IMR-90 (cell line): ENCODE data around the gene LYPD6B. TPM values are rescaled to one million over a fixed set of nuclear protein-coding genes. Genes with fewer than 3 reads are reported as not detected.

Experiments
- ATAC-seq: fragments of 200-7000 bp; cut with Tn5 transposase; 2 replicates; pipeline ENCODE4 v1.9.1; 2020; ENCODE audit warnings: low read depth, mild to moderate bottlenecking, moderate library complexity
- BruUV-seq: library from RNA; stranded (reverse); fragments of 400-500 nt; replicated peaks from 2 replicates; lab custom pipeline; 2021; lab: Mats Ljungman, UMichigan
- CTCF ChIA-PET: fragments of 300-600 bp; formaldehyde crosslinking; extraction: SDS; loops from one replicate; lab custom pipeline; 2021; ENCODE audit warnings: antibody characterized with exemption; lab: Yijun Ruan, JAX
- POLR2A ChIA-PET: fragments of 300-600 bp; sonication (Branson Sonifier 250); formaldehyde crosslinking; loops from one replicate; lab custom pipeline; 2022; ENCODE audit warnings: antibody characterized with exemption; ENCODE audit not compliant: unreplicated experiment; lab: Charles Lee
- DNase-seq: peaks from one replicate; pipeline ENCODE4 v3.0.0; 2013
- H2AFZ ChIP-seq: replicated peaks from 2 replicates; pipeline ENCODE3; 2013; ENCODE audit warnings: low read length, mild to moderate bottlenecking; ENCODE audit not compliant: poor library complexity
- H2AK5ac ChIP-seq: 2 replicates; pipeline ENCODE4 v1.6.1; 2013; ENCODE audit warnings: low read depth, low read length, inconsistent platforms
- H2AK9ac ChIP-seq: replicated peaks from 2 replicates; pipeline ENCODE3; 2013; ENCODE audit warnings: mild to moderate bottlenecking, low read depth, low read length, moderate library complexity; ENCODE audit not compliant: poor library complexity
- H2BK120ac ChIP-seq: 2 replicates; pipeline ENCODE4 v1.6.1; 2013; ENCODE audit warnings: low read depth, low read length, inconsistent platforms
- H2BK15ac ChIP-seq: 3 replicates; pipeline ENCODE4 v1.6.1; 2013; ENCODE audit warnings: low read depth, low read length, inconsistent platforms
- H2BK20ac ChIP-seq: 2 replicates; pipeline ENCODE4 v1.6.1; 2013; ENCODE audit warnings: low read depth, mild to moderate bottlenecking, inconsistent platforms, low read length, moderate library complexity
- H2BK5ac ChIP-seq: 2 replicates; pipeline ENCODE4 v1.6.1; 2013; ENCODE audit warnings: mild to moderate bottlenecking, low read depth, low read length, inconsistent platforms; ENCODE audit not compliant: poor library complexity, severe bottlenecking
- H3K14ac ChIP-seq: replicated peaks from 2 replicates; pipeline ENCODE4 v1.6.1; 2013; ENCODE audit warnings: low read depth, low read length, inconsistent platforms
- H3K18ac ChIP-seq: 2 replicates; pipeline ENCODE4 v1.6.1; 2013; ENCODE audit warnings: low read depth, low read length, control low read depth
- H3K23ac ChIP-seq: 2 replicates; pipeline ENCODE4 v1.6.1; 2013; ENCODE audit warnings: low read depth, low read length, inconsistent platforms
- H3K27ac ChIP-seq: 2 replicates; pipeline ENCODE4 v1.5.1; 2013; ENCODE audit warnings: mild to moderate bottlenecking, control low read depth, low read length; ENCODE audit not compliant: insufficient read depth
- H3K27me3 ChIP-seq: 2 replicates; pipeline ENCODE4 v1.6.1; 2013; ENCODE audit warnings: low read length; ENCODE audit not compliant: control insufficient read depth, insufficient read depth
- H3K36me3 ChIP-seq: 2 replicates; pipeline ENCODE4 v1.6.1; 2013; ENCODE audit warnings: low read length, mixed read lengths; ENCODE audit not compliant: control insufficient read depth, insufficient read depth
- H3K4ac ChIP-seq: 2 replicates; pipeline ENCODE4 v1.6.1; 2013; ENCODE audit warnings: low read depth, low read length, inconsistent platforms
- H3K4me1 ChIP-seq: 2 replicates; pipeline ENCODE4 v1.6.1; 2013; ENCODE audit warnings: low read length, mixed read lengths; ENCODE audit not compliant: control insufficient read depth, insufficient read depth
- H3K4me2 ChIP-seq: 2 replicates; pipeline ENCODE4 v1.6.1; 2013; ENCODE audit warnings: low read depth, mild to moderate bottlenecking, control low read depth, low read length, moderate library complexity
- H3K4me3 ChIP-seq: 2 replicates; pipeline ENCODE4 v1.5.1; 2013; ENCODE audit warnings: low read depth, mild to moderate bottlenecking, control low read depth, low read length, moderate library complexity; ENCODE audit not compliant: insufficient read depth
- H3K56ac ChIP-seq: 2 replicates; pipeline ENCODE4 v1.6.1; 2013; ENCODE audit warnings: low read length, inconsistent platforms; ENCODE audit not compliant: insufficient read depth; ENCODE audit errors: extremely low read depth
- H3K79me1 ChIP-seq, 2 experiments: 2 replicates each; pipeline ENCODE4 v1.6.1; 2013; ENCODE audit warnings: low read length in 2 of 2, inconsistent platforms in 1 of 2, low read depth in 1 of 2
- H3K9ac ChIP-seq: 2 replicates; pipeline ENCODE4 v1.6.1; 2013; ENCODE audit warnings: low read depth, low read length, control low read depth
- H3K9me1 ChIP-seq: 2 replicates; pipeline ENCODE4 v1.6.1; 2013; ENCODE audit warnings: low read length, inconsistent platforms; ENCODE audit not compliant: insufficient read depth
- H3K9me3 ChIP-seq: 2 replicates; pipeline ENCODE4 v1.6.1; 2013; ENCODE audit warnings: low read length; ENCODE audit not compliant: control insufficient read depth, insufficient read depth
- H4K20me1 ChIP-seq: 2 replicates; pipeline ENCODE4 v1.6.1; 2013; ENCODE audit warnings: low read length, inconsistent platforms; ENCODE audit not compliant: insufficient read depth
- H4K5ac ChIP-seq: 2 replicates; pipeline ENCODE4 v1.6.1; 2013; ENCODE audit warnings: mild to moderate bottlenecking, low read depth, low read length, control low read depth
- H4K8ac ChIP-seq, 2 experiments: 2 replicates each; pipeline ENCODE4 v1.6.1; 2013; ENCODE audit warnings: low read depth in 2 of 2, low read length in 2 of 2, control low read depth in 1 of 2, inconsistent platforms in 1 of 2
- H4K91ac ChIP-seq: 2 replicates; pipeline ENCODE4 v1.6.1; 2013; ENCODE audit warnings: low read depth, low read length, inconsistent platforms; ENCODE audit not compliant: insufficient read depth
- CEBPB ChIP-seq: IDR thresholded peaks from 2 replicates; pipeline ENCODE4 v1.6.1; 2012; ENCODE audit warnings: low read depth, low read length, improper control_type of control experiment
- ELK1 ChIP-seq: fragments of 150-350 bp; IDR thresholded peaks from 2 replicates; pipeline ENCODE4 v1.6.1; 2016; ENCODE audit warnings: low read depth, mild to moderate bottlenecking, low read length, moderate library complexity, borderline replicate concordance
- MAFK ChIP-seq: IDR thresholded peaks from 2 replicates; pipeline ENCODE4 v1.6.1; 2012; ENCODE audit warnings: low read depth, low read length, improper control_type of control experiment
- MAZ ChIP-seq: IDR thresholded peaks from 2 replicates; pipeline ENCODE4 v1.6.1; 2012; ENCODE audit warnings: low read depth, mild to moderate bottlenecking, low read length, improper control_type of control experiment, moderate library complexity, borderline replicate concordance
- MXI1 ChIP-seq: IDR thresholded peaks from 2 replicates; pipeline ENCODE4 v1.6.1; 2012; ENCODE audit warnings: low read depth, mild to moderate bottlenecking, low read length, moderate library complexity, borderline replicate concordance
- NFE2L2 ChIP-seq: fragments of 150-350 bp; IDR thresholded peaks from 2 replicates; pipeline ENCODE4 v1.6.1; 2016; ENCODE audit warnings: low read depth, mild to moderate bottlenecking, low read length
- RAD21 ChIP-seq: IDR thresholded peaks from 2 replicates; pipeline ENCODE4 v1.6.1; 2012; ENCODE audit warnings: low read length, improper control_type of control experiment
- RFX5 ChIP-seq: IDR thresholded peaks from 2 replicates; pipeline ENCODE4 v1.8.0; 2012; ENCODE audit warnings: low read depth, mild to moderate bottlenecking, low read length, moderate library complexity
- USF2 ChIP-seq: fragments of 150-350 bp; IDR thresholded peaks from 2 replicates; pipeline ENCODE4 v1.6.1; 2017; ENCODE audit warnings: mild to moderate bottlenecking, antibody characterized with exemption, low read length, low read depth
- WGBS, 2 experiments: methylation state at CpG; one replicate each; pipeline versions ENCODE4 v1.1.5 to v1.1.7; 2013; ENCODE audit warnings: missing lambda C conversion rate in 2 of 2; ENCODE audit not compliant: insufficient read length in 1 of 2; ENCODE audit errors: extremely low coverage in 2 of 2; 5-methylcytosine and 5-hydroxymethylcytosine counted together
- dilution Hi-C: fragments of 300-500 bp; cut with HindIII; formaldehyde crosslinking; loops from one replicate; pipeline ENCODE4 v1.14.3; 2018; ENCODE audit warnings: low sequenced_read_pairs; ENCODE audit not compliant: unreplicated experiment
- in situ Hi-C: fragments of 300-500 bp; cut with MboI; formaldehyde crosslinking; loops from 3 replicates; pipeline ENCODE4 v1.14.3; 2019; ENCODE audit warnings: low sequenced_read_pairs, inconsistent platforms, mixed read lengths
- intact Hi-C: fragments of 100-400 bp; cut with micrococcal nuclease; formaldehyde crosslinking; loops from 2 replicates; pipeline ENCODE4 v1.10.0; 2022
- polyA plus RNA-seq, 3 experiments: library from polyadenylated mRNA; depleted of rRNA; stranded (reverse); fragments of >200 nt; gene quantifications; 2 replicates each; pipeline ENCODE4 v1.2.3, GENCODE V29; 2012; ENCODE audit warnings: low replicate concordance in 1 of 3
- total RNA-seq: library from RNA; depleted of rRNA; stranded (reverse); fragments of >200 nt; gene quantifications from 2 replicates; pipeline ENCODE4 v1.2.3, GENCODE V29; 2012
- TF ChIP-seq, protein P1 (sequence below): conservative IDR thresholded peaks from 2 replicates; pipeline ENCODE4 v1.5.1; 2012; ENCODE audit warnings: mild to moderate bottlenecking, low read depth, low read length, improper control_type of control experiment

Gene LYPD6B
- total and polyA plus RNA-seq, 2 of the 4 experiments (the other 2 are of a cell fraction) = 0.05 TPM; not detected in 1

GRCh38 chr2:149261692-149262091 lies 223.2 kb downstream of the LYPD6B start:
- H3K9me3 ChIP-seq = no peaks in the 10 kb centered on the region
- H3K4me3 ChIP-seq = no peak overlapping the region
- H2BK5ac ChIP-seq = no peak overlapping the region
- CTCF ChIA-PET = no interaction called here
- no peaks in the 10 kb centered on the region for H3K36me3 ChIP-seq
- in situ Hi-C loops = no loop called here
- 19% methylated on average over 2 of the region's 3 CpGs; no CpG with 5 or more reads in 1 of the 2 experiments for WGBS, 2 experiments
- no peaks in the 10 kb centered on the region for H3K4me1 ChIP-seq
- H3K79me1 ChIP-seq = no peaks in the 10 kb centered on the region
- no peak overlapping the region for H3K23ac ChIP-seq
- H3K9me1 ChIP-seq = no peaks in the 10 kb centered on the region
- intact Hi-C loops = no loop called here
- no peak overlapping the region for H2BK120ac ChIP-seq
- H3K56ac ChIP-seq = no peak overlapping the region
- no TSS peak for BruUV-seq
- no peak overlapping the region for H2AK5ac ChIP-seq
- ATAC-seq (no peak), DNase-seq (no peak)
- no peaks in the 10 kb centered on the region for H4K20me1 ChIP-seq
- TF ChIP-seq, protein P1, sequence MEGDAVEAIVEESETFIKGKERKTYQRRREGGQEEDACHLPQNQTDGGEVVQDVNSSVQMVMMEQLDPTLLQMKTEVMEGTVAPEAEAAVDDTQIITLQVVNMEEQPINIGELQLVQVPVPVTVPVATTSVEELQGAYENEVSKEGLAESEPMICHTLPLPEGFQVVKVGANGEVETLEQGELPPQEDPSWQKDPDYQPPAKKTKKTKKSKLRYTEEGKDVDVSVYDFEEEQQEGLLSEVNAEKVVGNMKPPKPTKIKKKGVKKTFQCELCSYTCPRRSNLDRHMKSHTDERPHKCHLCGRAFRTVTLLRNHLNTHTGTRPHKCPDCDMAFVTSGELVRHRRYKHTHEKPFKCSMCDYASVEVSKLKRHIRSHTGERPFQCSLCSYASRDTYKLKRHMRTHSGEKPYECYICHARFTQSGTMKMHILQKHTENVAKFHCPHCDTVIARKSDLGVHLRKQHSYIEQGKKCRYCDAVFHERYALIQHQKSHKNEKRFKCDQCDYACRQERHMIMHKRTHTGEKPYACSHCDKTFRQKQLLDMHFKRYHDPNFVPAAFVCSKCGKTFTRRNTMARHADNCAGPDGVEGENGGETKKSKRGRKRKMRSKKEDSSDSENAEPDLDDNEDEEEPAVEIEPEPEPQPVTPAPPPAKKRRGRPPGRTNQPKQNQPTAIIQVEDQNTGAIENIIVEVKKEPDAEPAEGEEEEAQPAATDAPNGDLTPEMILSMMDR = no peak
- TF ChIP-seq MXI1 (no peak), MAFK (no peak), CEBPB (no peak), NFE2L2 (no peak), MAZ (no peak), RAD21 (no peak), ELK1 (no peak), RFX5 (no peak), USF2 (no peak)
- H4K8ac ChIP-seq = no peak overlapping the region
- no peak overlapping the region for H2BK20ac ChIP-seq
- H3K9ac ChIP-seq = no peak overlapping the region
- H2AFZ ChIP-seq = no peak overlapping the region
- no peak overlapping the region for H3K4me2 ChIP-seq
- dilution Hi-C loops = no loop called here
- POLR2A ChIA-PET = no interaction called here
- no peak overlapping the region for H2AK9ac ChIP-seq
- H3K27me3 ChIP-seq = no peaks in the 10 kb centered on the region
- H3K4ac ChIP-seq = no peak overlapping the region
- H3K27ac ChIP-seq = no peak overlapping the region
- H4K5ac ChIP-seq = no peak overlapping the region
- H3K18ac ChIP-seq = no peak overlapping the region
- H4K91ac ChIP-seq = no peak overlapping the region
- no peak overlapping the region for H3K14ac ChIP-seq
- no peak overlapping the region for H2BK15ac ChIP-seq
